Measurements from ENCODE around the gene TUBB4A.

Gene TUBB4A

DNA sequence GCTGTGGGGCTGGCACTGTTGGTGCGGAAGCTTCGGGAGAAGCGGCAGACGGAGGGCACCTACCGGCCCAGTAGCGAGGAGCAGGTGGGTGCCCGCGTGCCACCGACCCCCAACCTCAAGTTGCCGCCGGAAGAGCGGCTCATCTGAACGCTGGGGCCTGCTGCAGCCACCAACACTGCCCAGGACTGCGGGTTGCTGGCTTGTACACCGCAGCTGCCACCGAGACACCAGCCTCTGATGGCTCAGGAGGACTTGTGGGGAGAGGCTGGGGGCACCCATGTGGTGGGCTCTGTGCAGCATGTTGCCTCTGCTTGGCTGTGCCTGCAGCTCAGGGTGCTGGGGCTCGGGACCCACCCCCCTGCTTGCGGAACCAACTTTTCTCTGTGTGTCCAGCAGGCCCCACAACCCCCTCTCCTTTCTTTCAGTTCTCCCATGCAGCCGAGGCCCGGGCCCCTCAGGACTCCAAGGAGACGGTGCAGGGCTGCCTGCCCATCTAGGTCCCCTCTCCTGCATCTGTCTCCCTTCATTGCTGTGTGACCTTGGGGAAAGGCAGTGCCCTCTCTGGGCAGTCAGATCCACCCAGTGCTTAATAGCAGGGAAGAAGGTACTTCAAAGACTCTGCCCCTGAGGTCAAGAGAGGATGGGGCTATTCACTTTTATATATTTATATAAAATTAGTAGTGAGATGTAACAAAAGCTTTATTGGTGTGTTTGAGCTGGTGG, 35.4 kb downstream of the TUBB4A start:
- DNase-seq (ENCODE audit: low spot score): peak; percentile 25

DNA sequence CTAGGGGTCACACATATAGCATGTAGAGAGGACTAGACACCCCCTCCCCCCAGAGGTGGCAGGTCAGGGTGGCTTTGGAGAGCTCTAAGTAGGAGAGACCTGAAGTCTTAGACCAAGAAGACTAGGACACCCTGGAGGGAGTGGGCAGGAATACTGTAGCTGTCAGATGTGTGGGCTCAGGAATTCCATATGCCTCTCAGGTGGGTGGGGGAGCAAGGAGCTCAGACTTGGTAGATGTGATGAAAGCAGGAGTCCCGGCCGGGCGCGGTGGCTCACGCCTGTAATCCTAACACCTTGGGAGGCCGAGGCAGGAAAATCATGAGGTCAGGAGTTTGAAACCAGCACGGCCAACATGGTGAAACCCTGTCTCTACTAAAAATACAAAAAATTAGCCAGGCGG, 36.4 kb downstream of the TUBB4A start:
- DNase-seq (ENCODE audit: low spot score): no peak

DNA sequence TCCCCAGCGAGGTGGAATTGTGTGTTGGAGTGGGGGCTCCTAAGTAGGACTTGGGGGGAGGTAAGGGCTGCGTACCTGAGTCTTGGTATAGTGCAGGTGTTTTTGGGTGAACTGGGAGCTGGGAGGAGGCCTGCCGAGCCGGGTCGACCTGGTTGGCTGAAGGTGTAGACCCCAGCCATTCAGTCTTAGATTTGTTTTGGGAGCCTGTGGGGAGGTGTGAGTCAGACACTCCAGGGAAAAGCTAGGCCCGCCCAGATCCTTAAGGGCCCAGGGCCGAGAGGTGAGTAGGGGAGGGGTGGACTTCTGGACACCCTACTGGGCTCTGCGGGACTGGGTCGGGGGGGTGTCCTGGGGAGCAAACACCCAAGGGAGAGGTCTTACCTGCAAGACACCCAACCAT, 37.1 kb downstream of the TUBB4A start:
- peak; percentile 9 for DNase-seq (ENCODE audit: low spot score)

DNA sequence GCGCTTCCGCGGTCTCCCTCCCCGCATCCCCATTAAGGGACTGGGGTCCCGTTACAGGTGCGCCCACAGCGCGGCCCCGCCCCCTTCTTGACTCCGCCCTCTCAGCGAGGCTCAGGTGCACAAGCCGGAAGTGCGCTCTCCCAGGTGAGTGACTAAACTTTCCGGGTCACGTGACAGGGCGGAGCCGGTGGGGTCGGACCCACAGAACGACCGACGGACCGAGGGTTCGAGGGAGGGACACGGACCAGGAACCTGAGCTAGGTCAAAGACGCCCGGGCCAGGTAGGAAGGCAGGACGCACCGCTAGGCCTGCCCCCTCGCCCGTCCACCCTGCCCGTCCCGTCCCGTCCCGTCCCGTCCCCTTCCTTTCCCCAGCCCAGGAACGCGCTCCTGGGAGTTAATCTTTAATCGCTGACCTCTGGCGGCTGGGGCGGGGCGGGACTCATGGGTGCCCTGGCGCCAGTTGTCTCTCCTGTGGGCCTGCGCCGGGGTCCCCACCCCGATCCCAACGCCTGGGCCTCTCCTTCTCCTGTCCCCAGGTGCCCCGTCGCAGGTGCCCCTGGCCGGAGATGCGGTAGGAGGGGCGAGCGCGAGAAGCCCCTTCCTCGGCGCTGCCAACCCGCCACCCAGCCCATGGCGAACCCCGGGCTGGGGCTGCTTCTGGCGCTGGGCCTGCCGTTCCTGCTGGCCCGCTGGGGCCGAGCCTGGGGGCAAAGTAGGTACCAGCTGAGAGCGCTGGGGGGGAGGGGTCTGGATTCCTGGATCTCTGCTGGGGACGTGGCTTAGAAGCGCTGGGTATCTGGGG, 37.8 kb downstream of the TUBB4A start, which contains the start of gene CRB3:
CRB3 (plus strand) TSS at position 202 of the 804 bp plus-strand sequence; CDS start at position 633, 431 bp downstream.
- DNase-seq (ENCODE audit: low spot score): peak; percentile 30

DNA sequence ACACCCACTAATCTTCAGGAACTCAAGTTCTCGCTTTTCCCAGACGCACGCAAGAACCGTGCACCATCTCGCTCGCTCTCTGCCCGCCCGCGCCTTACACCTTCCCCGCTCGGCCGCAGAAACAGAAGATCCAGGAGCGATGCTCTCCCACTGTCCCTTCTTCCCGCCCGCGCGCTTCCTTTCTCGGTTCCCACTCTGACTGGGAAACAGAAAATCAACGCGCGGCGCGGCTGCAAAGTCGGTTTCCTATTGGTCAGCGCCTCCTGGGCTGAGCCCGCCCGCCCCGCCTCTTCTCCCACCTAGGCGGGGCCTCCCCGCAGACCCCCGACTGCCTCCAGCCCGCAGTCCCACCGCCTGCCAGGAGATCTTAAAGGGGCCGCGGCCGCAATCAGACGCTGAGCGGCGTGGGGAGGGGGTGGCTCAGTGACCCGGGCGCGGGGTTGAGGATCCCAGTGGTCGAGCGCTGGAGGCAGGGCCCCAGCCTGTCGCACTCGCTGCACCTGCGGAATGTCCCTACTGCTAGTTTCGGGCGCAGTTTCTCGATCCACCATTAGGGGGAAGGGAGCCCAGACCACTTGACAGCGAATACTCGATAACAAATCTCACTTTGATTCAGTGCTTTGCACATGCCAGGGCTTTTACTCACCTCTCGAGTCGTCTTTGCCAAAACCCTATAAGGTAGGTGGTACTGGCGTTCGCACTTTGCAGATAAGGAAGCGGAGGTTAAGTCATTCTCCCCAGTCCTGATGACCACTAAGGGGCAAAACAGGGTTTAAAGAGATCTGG, 41.8 kb downstream of the TUBB4A start:
- DNase-seq (ENCODE audit: low spot score): peak; percentile 100

DNA sequence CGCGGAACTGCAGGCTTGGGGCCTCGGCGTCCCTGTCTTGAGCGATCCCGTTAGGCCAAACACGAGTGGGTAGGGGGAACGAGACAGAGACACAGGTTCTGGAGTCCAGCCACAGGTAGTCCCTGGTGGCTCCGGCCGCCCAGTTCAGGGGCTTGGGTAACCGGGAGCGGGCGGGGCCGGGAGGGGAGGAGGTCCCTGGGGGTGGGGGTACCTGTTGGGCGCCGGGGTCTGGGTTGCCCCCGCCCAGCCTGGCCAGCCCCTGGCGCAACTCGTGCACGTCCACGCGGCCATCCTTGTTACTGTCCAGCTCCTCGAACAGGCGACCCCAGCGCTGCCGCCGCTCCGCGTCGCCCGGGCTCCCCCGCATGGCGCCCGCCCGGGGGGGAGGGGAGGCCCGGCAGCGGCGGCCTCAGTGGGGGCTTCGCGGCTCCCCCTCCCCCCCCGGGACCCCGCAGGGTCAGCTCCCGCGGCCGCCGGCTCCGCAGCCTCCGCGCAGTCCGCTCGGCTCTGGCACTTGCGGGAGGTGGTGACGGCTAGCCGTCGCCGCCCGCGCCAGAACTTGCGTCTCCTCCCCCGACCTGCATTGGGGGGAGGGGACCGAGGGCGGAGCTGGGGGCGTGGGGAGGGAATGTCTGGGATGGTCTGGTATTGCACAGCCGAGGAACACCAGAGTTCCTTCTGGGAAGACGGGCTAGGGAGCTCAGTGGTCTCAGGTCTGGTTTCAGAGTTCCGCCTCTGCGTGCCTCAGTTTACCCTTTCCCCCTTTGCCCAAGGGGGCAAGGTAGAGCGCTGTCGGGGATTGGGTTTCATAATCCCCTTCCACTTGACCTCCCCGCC, 42.6 kb downstream of the TUBB4A start, which contains the start of gene SLC25A23:
SLC25A23 (minus strand) TSS at position 531 of the 837 bp plus-strand sequence; CDS start at position 367, 164 bp downstream.
- peak; percentile 92 for DNase-seq (ENCODE audit: low spot score)

DNA sequence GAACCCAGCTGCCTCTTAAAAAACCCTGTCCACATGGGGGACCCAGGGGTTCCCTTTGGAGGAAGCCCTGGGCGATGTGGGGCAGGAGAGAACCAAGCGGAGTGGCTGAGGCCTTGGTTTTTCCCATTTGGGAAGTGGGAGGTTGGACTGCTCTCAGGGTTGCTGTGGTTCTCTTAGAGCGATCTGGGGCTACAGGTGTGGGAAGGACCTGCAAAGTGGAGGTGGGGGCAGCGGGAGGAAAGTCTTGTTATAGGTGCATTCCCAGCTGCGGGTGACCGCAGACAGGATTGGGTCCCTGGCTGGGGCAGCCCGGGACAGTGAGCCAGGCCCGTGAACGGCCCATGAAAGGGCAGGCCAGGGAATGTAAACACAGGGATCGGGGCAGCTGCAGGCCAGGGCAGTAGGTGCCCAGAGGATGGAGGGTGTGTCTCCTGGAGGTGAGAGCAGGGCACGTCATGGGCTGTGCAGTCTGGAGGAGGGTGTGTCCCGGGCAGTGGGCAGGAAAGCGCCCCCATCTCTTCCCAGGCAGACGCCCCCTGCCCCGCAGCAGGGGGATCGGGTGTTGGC, 43.3 kb downstream of the TUBB4A start:
- DNase-seq (ENCODE audit: low spot score): peak; percentile 51

DNA sequence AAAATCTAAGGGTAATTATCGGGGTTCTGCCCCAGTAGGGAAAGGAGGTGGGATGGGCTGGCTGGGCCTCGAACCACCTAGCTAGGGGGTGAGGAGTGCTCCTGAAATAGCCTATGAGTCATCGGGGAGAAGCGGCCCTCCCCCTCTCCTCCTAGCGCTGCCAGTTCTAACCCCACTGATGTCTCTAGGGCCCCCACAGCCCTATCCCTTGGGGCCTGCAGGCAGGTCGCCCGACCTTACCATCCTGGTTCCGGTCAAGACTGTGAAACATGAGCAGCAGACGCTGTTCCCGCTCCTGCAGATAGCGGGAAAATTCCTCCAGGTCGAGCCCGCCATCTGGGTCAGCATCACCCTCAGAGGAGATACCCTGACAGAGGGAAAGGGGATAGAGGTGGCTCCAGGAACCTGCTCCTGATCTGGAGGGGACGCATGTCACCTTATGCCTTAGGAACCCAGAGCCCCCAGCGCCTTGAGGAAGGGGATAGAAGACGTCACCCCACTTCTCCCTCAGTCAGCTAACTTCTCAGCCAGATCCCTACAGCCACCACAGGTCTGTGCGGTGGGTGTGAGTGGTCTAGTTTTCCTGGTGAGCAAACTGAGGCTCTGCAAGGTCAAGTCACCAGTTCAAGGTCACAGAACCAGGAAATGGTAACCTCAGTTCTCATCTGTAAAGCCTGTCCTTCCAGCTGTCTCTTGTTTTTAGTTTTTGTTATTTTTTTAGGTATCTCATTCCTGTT, 44.0 kb downstream of the TUBB4A start:
- peak; percentile 15 for DNase-seq (ENCODE audit: low spot score)

DNA sequence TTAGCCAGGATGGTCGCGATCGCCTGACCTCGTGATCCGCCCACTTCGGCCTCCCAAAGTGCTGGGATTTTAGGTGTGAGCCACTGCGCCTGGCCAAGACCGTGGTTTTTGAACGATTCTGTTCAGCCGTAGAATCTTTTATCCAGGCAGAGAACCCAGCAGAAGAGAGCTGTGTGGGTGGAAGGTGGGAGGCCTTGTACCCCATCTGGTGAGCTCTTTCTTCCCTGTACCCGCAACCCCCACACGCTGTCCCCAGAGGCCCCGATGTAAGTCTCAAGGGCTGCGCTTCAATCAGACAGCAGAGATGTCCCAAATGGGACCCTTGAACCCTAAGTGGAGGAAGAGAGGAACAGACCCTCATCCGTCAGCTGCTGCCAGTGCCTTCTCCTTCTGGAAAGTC, 46.2 kb downstream of the TUBB4A start:
- no peak for DNase-seq (ENCODE audit: low spot score)

DNA sequence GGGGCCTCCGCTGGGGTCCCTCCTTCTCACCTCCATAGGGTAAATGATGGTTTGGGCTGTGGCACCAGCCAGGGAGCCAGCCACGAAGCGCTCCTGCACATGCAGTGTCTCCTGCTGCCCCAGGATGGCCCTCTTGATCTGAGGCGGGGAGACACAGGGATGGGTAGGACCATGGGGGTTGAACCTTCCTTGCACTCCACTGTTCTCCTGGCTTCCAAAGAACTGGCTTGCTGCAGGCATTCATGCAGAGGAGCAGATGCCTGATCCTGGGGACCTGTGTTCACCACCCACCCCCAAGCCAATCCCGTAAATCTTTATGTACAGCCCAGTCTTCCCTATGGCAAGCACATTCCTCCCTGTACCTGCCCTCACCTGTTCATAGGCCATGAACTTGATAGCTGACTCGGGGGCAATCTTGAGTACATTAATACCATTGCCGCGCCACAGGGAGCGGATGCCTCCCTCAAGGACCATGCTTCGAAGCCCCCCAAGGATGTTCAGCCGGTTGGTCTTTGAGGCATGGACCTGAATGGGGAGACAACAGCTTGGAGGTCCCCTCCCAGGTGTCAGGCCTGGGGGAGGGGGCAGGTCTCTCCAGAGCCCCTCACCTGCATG, 48.1 kb downstream of the TUBB4A start:
- no peak for DNase-seq (ENCODE audit: low spot score)

DNA sequence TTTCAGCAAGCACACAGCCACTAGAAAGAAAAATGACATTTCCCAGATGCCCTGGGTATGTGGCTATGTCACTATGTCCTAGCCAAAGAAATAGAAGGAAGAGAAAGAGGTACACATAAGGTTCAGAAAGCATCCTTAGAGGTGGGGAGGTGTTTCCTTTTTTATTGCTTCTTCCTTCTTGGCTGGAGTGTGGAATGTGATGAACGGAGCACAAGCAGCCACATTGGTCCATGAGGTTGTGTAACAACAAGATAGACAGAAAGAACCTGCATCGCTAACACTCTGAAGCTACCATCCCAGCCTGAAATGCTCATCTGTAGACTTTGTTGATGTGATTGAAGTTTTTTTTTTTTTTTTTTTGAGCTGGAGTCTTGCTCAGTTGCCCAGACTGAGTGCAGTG, 49.2 kb downstream of the TUBB4A start:
- DNase-seq (ENCODE audit: low spot score): no peak

DNA sequence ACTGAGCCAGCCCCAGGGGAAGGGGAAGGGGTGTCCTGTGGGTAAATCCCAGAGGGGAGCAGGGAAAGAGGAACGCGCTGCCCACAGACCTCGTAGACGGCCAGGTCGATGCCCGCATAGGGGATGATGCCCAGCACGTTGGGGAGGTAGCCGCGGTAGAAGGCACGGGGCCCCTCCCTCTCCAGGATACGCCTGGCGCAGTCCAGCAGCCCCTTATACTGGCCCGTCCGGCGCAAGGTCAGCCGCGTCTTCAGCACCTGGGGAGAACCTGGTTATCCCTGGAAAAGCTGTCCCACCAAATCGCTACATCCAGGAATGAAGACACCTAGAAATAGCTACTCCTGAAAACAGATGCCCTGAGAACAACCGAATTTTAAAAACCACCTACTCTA, 49.9 kb downstream of the TUBB4A start:
- no peak for DNase-seq (ENCODE audit: low spot score)

DNA sequence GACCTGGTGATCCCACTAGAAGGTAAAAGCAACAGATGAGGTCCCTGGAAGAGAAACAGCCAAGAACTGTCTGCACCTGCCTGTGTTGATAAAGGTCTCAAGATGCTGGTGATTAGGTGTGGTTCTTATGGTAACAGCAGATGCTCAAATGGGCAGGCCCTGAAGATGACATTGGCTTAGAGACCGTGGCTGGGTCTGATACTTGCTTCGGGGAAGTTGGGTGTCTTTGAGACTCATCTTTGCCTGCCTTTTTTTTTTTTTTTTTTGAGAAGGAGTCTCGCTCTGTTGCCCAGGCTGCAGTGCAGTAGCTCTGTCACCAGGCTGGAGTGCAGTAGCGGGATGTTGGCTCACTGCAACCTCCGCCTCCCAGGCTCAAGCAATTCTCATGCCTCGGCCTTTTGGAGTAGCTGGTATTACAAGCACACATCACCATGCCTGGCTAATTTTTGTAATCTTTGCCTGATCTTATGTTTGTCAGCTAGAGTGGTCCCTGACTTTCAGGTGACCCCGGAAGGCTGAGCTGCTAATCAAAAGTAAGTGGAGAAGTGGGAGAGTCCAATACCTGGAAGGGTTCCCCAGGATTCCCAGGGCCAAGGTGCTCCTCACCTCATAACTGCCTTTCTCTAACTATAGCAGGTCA, 50.4 kb downstream of the TUBB4A start:
- no peak for DNase-seq (ENCODE audit: low spot score)

DNA sequence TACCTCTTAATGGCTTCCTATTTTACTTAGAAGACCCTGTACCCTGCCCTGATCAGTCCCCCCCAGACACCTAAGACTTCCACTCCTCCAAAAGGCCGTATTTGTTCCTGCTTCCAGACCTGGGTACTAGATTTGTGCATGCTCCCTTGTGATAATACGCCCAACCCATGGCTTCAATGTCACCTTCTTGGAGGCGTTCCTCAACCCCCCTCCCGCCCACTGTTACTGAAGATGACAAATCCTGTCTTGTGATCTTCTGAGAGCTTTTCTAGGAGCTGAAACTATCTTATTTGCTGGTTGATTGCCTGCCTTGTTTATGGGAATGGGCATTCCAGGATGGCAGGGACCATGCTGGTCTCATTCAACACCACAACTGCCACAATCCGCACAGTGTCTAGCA, 51.9 kb downstream of the TUBB4A start:
- no peak for DNase-seq (ENCODE audit: low spot score)

DNA sequence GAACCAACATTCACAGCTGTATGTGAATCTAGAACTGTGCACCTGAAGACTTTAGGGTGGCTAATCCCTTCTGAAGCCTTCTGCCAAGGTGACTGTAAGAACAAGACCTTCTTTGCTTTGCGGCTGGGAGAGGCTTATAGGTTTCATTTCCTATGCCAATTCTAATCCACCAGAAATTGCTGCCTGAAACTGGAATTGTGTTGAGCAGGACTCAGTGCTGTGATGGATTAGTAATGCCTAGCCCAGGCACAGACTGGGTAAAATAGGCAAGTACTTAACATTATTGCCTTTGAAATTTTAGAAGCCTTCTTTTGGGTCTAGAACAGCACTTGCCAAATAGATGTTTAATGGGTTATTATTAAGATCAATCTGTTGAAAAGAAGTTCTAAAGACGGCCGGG, 54.1 kb downstream of the TUBB4A start:
- peak; percentile 55 for DNase-seq (ENCODE audit: low spot score)

DNA sequence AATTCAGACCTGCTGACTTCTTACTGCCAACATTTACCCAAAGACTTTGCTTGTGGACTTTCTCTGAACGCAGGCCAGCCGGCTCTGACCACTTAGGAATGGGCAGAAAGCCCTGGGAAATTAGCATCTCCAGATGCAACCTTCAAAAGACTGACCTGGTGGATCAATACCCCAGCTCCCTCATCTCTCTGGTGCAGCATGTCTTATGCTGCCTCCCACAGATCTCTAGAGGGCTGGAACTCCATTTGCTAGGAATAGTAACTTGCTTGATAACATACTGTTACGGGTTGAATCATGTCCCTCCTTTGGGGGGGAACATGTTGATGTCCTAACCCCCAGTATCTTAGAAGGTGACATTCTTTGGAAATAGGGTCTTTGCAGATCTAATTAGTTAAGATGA, 55.7 kb downstream of the TUBB4A start:
- no peak for DNase-seq (ENCODE audit: low spot score)
